ENCODE results near the gene HSD17B8. TPM values are rescaled to one million over a fixed set of nuclear protein-coding genes. Genes with fewer than 3 reads are reported as not detected.

The HSD17B8 gene
- total RNA-seq, 1 experiment from 2014 or later, result 22.0 TPM

DNA sequence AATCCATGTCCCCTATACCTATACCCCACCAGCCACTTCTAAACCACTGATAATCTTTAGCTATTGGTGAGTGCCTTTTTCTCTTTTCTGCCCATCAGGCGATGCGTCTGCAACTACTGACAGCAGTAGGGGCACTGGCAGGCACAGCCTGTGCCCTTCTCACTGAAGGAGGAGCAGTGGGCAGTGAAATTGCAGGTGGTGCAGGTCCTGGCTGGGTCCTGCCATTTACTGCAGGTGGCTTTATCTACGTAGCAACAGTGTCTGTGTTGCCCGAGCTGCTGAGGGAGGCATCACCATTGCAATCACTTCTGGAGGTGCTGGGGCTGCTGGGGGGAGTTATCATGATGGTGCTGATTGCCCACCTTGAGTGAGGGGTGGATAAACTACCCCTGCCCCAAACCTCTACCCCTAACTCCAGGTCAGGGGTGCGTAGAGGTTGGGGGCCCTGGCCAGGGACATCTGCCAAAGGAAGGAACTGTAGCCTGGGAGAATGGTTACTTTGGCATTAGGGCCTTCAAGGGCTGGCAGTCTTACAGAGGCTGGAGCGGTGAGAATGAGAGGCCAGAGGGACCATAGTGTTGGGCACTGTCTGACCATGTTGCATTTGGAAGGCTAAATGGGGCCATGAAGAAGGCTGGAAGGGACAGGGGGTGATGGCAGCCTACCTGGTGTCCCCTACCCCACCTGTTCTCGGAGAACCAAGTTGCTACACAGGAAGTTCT is 851 bp upstream of the HSD17B8 start:
- DNase-seq (ENCODE audit: low read depth, low spot score) (no peak), ATAC-seq (no peak)
- CTCF ChIA-PET, result no interaction called here
- POLR2A ChIA-PET, result no interaction called here
- Histone ChIP-seq H4K20me1 (ENCODE audit: insufficient read depth) (no peaks in the 10 kb centered on the region), H3K9me2 (ENCODE audit: insufficient read depth) (no peaks in the 10 kb centered on the region), H3K9ac (ENCODE audit: low read length) (peak overlapping the region; percentile 96), H3K27ac (ENCODE audit: low read depth, low read length) (peak overlapping the region; percentile 95), H3K4me3 (replicated peaks in 1 of 2; ENCODE audit: low read depth in 1 of 2, low read length in 2 of 2) (no peak overlapping the region), H3K4me1 (ENCODE audit: control insufficient read depth in 1 of 2, insufficient read depth in 2 of 2, low read length in 2 of 2) (peaks cover 41 to 68% of the 10 kb centered on the region in 2 experiments), H3K9me3 (ENCODE audit: control insufficient read depth in 1 of 2, insufficient read depth in 1 of 2, low read depth in 1 of 2, low read length in 2 of 2) (no peaks in the 10 kb centered on the region), H3K36me3 (ENCODE audit: control insufficient read depth in 1 of 2, insufficient read depth in 2 of 2, low read length in 2 of 2) (peaks cover 14 to 27% of the 10 kb centered on the region in 2 experiments; a peak in 3 of 4 replicates), H3K79me2 (ENCODE audit: insufficient read depth, low read length) (peaks cover 53% of the 10 kb centered on the region), H3K4me2 (ENCODE audit: low read length) (peak overlapping the region; percentile 97), H3K27me3 (ENCODE audit: insufficient read depth, low read length) (no peaks in the 10 kb centered on the region), H2AFZ (ENCODE audit: low read depth, low read length, poor library complexity, severe bottlenecking) (no peak overlapping the region)
- RAD21 ChIA-PET (ENCODE audit: low non-redundant PET in 1 of 2, low total read pairs in 2 of 2, uncharacterized antibody in 2 of 2, unreplicated experiment in 2 of 2), result no interaction called here
- no TSS peak for BruUV-seq (replicated peaks)
- TF ChIP-seq MAX (IDR thresholded peaks at IDR 0.05) (no peak), ELF1 (IDR thresholded peaks at IDR 0.05; ENCODE audit: borderline replicate concordance, low read depth) (no peak), EGR1 (IDR thresholded peaks at IDR 0.05; ENCODE audit: low read depth) (no peak), POLR2AphosphoS5 (IDR thresholded peaks at IDR 0.05; ENCODE audit: low read depth, low read length) (no peak), ZFX (IDR thresholded peaks at IDR 0.05) (no peak), TCF7L2 (IDR thresholded peaks at IDR 0.05; ENCODE audit: borderline replicate concordance, extremely low read depth, insufficient read depth, insufficient read length) (no peak), RAD21 (IDR thresholded peaks at IDR 0.05; ENCODE audit: low read depth) (no peak), FOSL1 (IDR thresholded peaks at IDR 0.05; ENCODE audit: low read depth) (no peak), REST (IDR thresholded peaks at IDR 0.05; ENCODE audit: low read depth) (no peak), JUND (IDR thresholded peaks at IDR 0.05) (no peak), CBX3 (IDR thresholded peaks at IDR 0.05; ENCODE audit: low read depth) (no peak), ZBTB33 (IDR thresholded peaks at IDR 0.05; ENCODE audit: extremely low read depth, insufficient replicate concordance, low read length) (no peak), YY1 (IDR thresholded peaks at IDR 0.05; ENCODE audit: extremely low read depth, insufficient replicate concordance, low read depth, low read length) (no peak), EZH2 (IDR thresholded peaks at IDR 0.05) (no peak), SRF (IDR thresholded peaks at IDR 0.05; ENCODE audit: low read depth) (no peak)
- TF ChIP-seq, protein P1, sequence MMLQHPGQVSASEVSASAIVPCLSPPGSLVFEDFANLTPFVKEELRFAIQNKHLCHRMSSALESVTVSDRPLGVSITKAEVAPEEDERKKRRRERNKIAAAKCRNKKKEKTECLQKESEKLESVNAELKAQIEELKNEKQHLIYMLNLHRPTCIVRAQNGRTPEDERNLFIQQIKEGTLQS (IDR thresholded peaks at IDR 0.05), result no peak
- TF ChIP-seq, protein P2, sequence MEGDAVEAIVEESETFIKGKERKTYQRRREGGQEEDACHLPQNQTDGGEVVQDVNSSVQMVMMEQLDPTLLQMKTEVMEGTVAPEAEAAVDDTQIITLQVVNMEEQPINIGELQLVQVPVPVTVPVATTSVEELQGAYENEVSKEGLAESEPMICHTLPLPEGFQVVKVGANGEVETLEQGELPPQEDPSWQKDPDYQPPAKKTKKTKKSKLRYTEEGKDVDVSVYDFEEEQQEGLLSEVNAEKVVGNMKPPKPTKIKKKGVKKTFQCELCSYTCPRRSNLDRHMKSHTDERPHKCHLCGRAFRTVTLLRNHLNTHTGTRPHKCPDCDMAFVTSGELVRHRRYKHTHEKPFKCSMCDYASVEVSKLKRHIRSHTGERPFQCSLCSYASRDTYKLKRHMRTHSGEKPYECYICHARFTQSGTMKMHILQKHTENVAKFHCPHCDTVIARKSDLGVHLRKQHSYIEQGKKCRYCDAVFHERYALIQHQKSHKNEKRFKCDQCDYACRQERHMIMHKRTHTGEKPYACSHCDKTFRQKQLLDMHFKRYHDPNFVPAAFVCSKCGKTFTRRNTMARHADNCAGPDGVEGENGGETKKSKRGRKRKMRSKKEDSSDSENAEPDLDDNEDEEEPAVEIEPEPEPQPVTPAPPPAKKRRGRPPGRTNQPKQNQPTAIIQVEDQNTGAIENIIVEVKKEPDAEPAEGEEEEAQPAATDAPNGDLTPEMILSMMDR (IDR thresholded peaks at IDR 0.05 in 2 of 3, conservative IDR thresholded peaks at IDR 0.05 in 1 of 3; ENCODE audit: borderline replicate concordance in 1 of 3, insufficient read depth in 1 of 3, low read depth in 2 of 3, low read length in 2 of 3), result no peak
- intact Hi-C loops (cut with micrococcal nuclease), result loop anchor here (2.0 to 10.0 kb wide), 2 partner anchors 45 to 211 kb away; partner anchors contain the start of genes CUTA and PHF1

All from HCT116 (cell line).